SK-N-SH (cell line): ENCODE results near the gene BMF.

Source experiments
- CTCF ChIP-seq: fragments of 200-600 bp; sonication (generic); IDR thresholded peaks from 2 replicates; pipeline ENCODE4 v1.6.1; 2017; ENCODE audit warnings: antibody characterized with exemption, mild to moderate bottlenecking, moderate library complexity
- EP300 ChIP-seq, 2 experiments: IDR thresholded peaks; 2 replicates each; pipeline versions ENCODE4 v1.4.0 to v1.6.1; 2012; ENCODE audit warnings: borderline replicate concordance in 1 of 2, low read depth in 1 of 2, low read length in 1 of 2
- EZH2phosphoT487 ChIP-seq: fragments of 200-600 bp; sonication (generic); IDR thresholded peaks from 2 replicates; pipeline ENCODE4 v1.6.1; 2017; ENCODE audit warnings: low read depth, mixed run types, mild to moderate bottlenecking, antibody characterized with exemption, moderate library complexity, borderline replicate concordance
- GABPA ChIP-seq: IDR thresholded peaks from 2 replicates; pipeline ENCODE4 v1.4.0; 2012; ENCODE audit warnings: low read depth, mild to moderate bottlenecking
- MEF2A ChIP-seq: IDR thresholded peaks from 2 replicates; pipeline ENCODE4 v1.4.0; 2012; ENCODE audit warnings: low read depth, borderline replicate concordance
- NFIC ChIP-seq: IDR thresholded peaks from 2 replicates; pipeline ENCODE4 v1.4.0; 2012; ENCODE audit warnings: borderline replicate concordance
- RXRA ChIP-seq: IDR thresholded peaks from 2 replicates; pipeline ENCODE4 v1.4.0; 2012; ENCODE audit warnings: low read depth, mild to moderate bottlenecking, borderline replicate concordance
- SIN3A ChIP-seq: IDR thresholded peaks from 2 replicates; pipeline ENCODE4 v1.6.1; 2012; ENCODE audit warnings: low read depth, mild to moderate bottlenecking, low read length, moderate library complexity, borderline replicate concordance
- SMC3 ChIP-seq: IDR thresholded peaks from 2 replicates; pipeline ENCODE4 v1.6.1; 2012; ENCODE audit warnings: low read depth, low read length, improper control_type of control experiment
- TEAD4 ChIP-seq: IDR thresholded peaks from 2 replicates; pipeline ENCODE4 v1.4.0; 2012; ENCODE audit warnings: mild to moderate bottlenecking, borderline replicate concordance; ENCODE audit not compliant: insufficient read depth

GRCh38 chr15:40059821-40060220 is 48.9 kb downstream of the BMF start:
- TF ChIP-seq CTCF (no peak), RXRA (no peak), EP300 (IDR thresholded peaks at IDR 0.05; ENCODE audit: borderline replicate concordance in 1 of 2, low read depth in 1 of 2, low read length in 1 of 2) (no peak), EZH2phosphoT487 (no peak), GABPA (no peak), NFIC (no peak), SIN3A (no peak), SMC3 (no peak), TEAD4 (no peak), MEF2A (no peak)
